SK-N-SH (cell line): ENCODE results near the gene RDX. TPM values are rescaled to one million over a fixed set of nuclear protein-coding genes. Genes with fewer than 3 reads are reported as not detected.

Experiments
- CTCF ChIA-PET: fragments of 300-600, 350-600 bp; formaldehyde crosslinking; extraction: SDS; loops from one replicate; lab custom pipeline; 2021; lab: Yijun Ruan, JAX
- POLR2A ChIA-PET: fragments of 350-600 bp; sonication (Branson Sonifier 250); formaldehyde crosslinking; extraction: SDS; loops from one replicate; lab custom pipeline; 2020; ENCODE audit warnings: antibody characterized with exemption, inconsistent platforms; lab: Yijun Ruan, JAX
- DNase-seq: peaks from one replicate; pipeline ENCODE4 v3.0.0; 2012
- H2AFZ ChIP-seq: fragments of 200-600 bp; sonication (generic); 2 replicates; pipeline ENCODE4 v1.8.1; 2016; ENCODE audit warnings: antibody characterized with exemption, mild to moderate bottlenecking, low read depth
- H3F3A ChIP-seq: fragments of 200-600 bp; sonication (generic); replicated peaks from 2 replicates; pipeline ENCODE3; 2016; ENCODE audit warnings: antibody characterized with exemption, mild to moderate bottlenecking; ENCODE audit not compliant: insufficient read depth
- H3K27ac ChIP-seq, 2 experiments: fragments of 200-500 bp in 1 of 2; fragments of 200-600 bp in 1 of 2; sonication (Bioruptor generic) in 1 of 2; sonication (generic), shearing (Covaris generic) in 1 of 2; 2 replicates each; pipeline versions ENCODE4 v1.5.1 to v1.6.1; 2014 to 2016; ENCODE audit warnings: low read depth in 2 of 2, inconsistent platforms in 1 of 2, low read length in 1 of 2, mild to moderate bottlenecking in 1 of 2, mixed read lengths in 1 of 2
- H3K27me3 ChIP-seq: fragments of 200-600 bp; sonication (generic), shearing (Covaris generic); 2 replicates; pipeline ENCODE4 v1.6.1; 2016; ENCODE audit warnings: mixed run types; ENCODE audit not compliant: insufficient read depth
- H3K36me3 ChIP-seq, 2 experiments: fragments of 200-500 bp in 1 of 2; fragments of 200-600 bp in 1 of 2; sonication (Bioruptor generic) in 1 of 2; sonication (generic) in 1 of 2; replicated peaks in 1 of 2; 2 replicates each; pipeline versions ENCODE3 to v1.5.1; 2014 to 2016; ENCODE audit warnings: low read length in 1 of 2, mild to moderate bottlenecking in 1 of 2; ENCODE audit not compliant: insufficient read depth in 2 of 2, control insufficient read depth in 1 of 2
- H3K4me1 ChIP-seq, 2 experiments: fragments of 200-500 bp in 1 of 2; fragments of 200-600 bp in 1 of 2; sonication (Bioruptor generic) in 1 of 2; sonication (generic), shearing (Covaris generic) in 1 of 2; 2 replicates each; pipeline versions ENCODE4 v1.5.1 to v1.6.1; 2014 to 2016; ENCODE audit warnings: low read depth in 1 of 2, low read length in 1 of 2, mixed run types in 1 of 2; ENCODE audit not compliant: insufficient read depth in 2 of 2, control insufficient read depth in 1 of 2
- H3K4me2 ChIP-seq: fragments of 200-600 bp; sonication (generic), shearing (Covaris generic); 2 replicates; pipeline ENCODE4 v1.6.1; 2017; ENCODE audit warnings: mixed run types
- H3K4me3 ChIP-seq, 2 experiments: fragments of 200-500 bp in 1 of 2; fragments of 200-600 bp in 1 of 2; sonication (Bioruptor generic) in 1 of 2; sonication (generic), shearing (Covaris generic) in 1 of 2; 2 replicates each; pipeline versions ENCODE4 v1.5.1 to v1.8.1; 2014 to 2016; ENCODE audit warnings: low read depth in 2 of 2, inconsistent platforms in 1 of 2, low read length in 1 of 2, mild to moderate bottlenecking in 1 of 2, mixed read lengths in 1 of 2, moderate library complexity in 1 of 2
- H3K79me2 ChIP-seq: fragments of 200-600 bp; sonication (generic); 2 replicates; pipeline ENCODE4 v1.8.1; 2017; ENCODE audit warnings: mild to moderate bottlenecking; ENCODE audit not compliant: insufficient read depth
- H3K9ac ChIP-seq: fragments of 200-600 bp; sonication (generic); 2 replicates; pipeline ENCODE4 v1.6.1; 2017; ENCODE audit warnings: mixed run types
- H3K9me2 ChIP-seq: fragments of 200-600 bp; sonication (generic); 2 replicates; pipeline ENCODE4 v1.6.1; 2017; ENCODE audit warnings: mixed run types
- H3K9me3 ChIP-seq: fragments of 200-600 bp; sonication (generic); 2 replicates; pipeline ENCODE4 v1.6.1; 2017; ENCODE audit warnings: mixed run types, mild to moderate bottlenecking, moderate library complexity
- H4K20me1 ChIP-seq: fragments of 200-600 bp; sonication (generic); 2 replicates; pipeline ENCODE4 v1.6.1; 2017; ENCODE audit warnings: mild to moderate bottlenecking, mixed run types; ENCODE audit not compliant: insufficient read depth
- CTCF ChIP-seq: fragments of 200-600 bp; sonication (generic); IDR thresholded peaks from 2 replicates; pipeline ENCODE4 v1.6.1; 2017; ENCODE audit warnings: antibody characterized with exemption, mild to moderate bottlenecking, moderate library complexity
- ELF1 ChIP-seq: IDR thresholded peaks from 2 replicates; pipeline ENCODE4 v1.4.0; 2012
- FOSL2 ChIP-seq: IDR thresholded peaks from 2 replicates; pipeline ENCODE4 v1.4.0; 2012; ENCODE audit warnings: low read depth, mild to moderate bottlenecking, moderate library complexity, borderline replicate concordance
- IRF3 ChIP-seq: fragments of 150-350 bp; IDR thresholded peaks from 2 replicates; pipeline ENCODE4 v1.6.1; 2016; ENCODE audit warnings: mild to moderate bottlenecking, low read depth, low read length
- JUND ChIP-seq: IDR thresholded peaks from 2 replicates; pipeline ENCODE4 v1.4.0; 2012
- NRF1 ChIP-seq: IDR thresholded peaks from 2 replicates; pipeline ENCODE4 v1.6.1; 2012; ENCODE audit warnings: low read depth, mild to moderate bottlenecking, low read length
- POLR2AphosphoS5 ChIP-seq: IDR thresholded peaks from 2 replicates; pipeline ENCODE4 v1.6.1; 2012; ENCODE audit warnings: low read depth, low read length
- RAD21 ChIP-seq: IDR thresholded peaks from 2 replicates; pipeline ENCODE4 v1.6.1; 2012; ENCODE audit warnings: mild to moderate bottlenecking, low read length
- RCOR1 ChIP-seq: fragments of 150-350 bp; IDR thresholded peaks from 2 replicates; pipeline ENCODE4 v1.6.1; 2017; ENCODE audit warnings: antibody characterized with exemption, low read length
- REST ChIP-seq: IDR thresholded peaks from 2 replicates; pipeline ENCODE4 v1.6.1; 2012; ENCODE audit warnings: mild to moderate bottlenecking, low read depth, low read length, moderate library complexity
- RFX5 ChIP-seq: IDR thresholded peaks from 2 replicates; pipeline ENCODE4 v1.6.1; 2012; ENCODE audit warnings: mild to moderate bottlenecking, improper control_type of control experiment, low read length
- SIN3A ChIP-seq: IDR thresholded peaks from 2 replicates; pipeline ENCODE4 v1.6.1; 2012; ENCODE audit warnings: low read depth, mild to moderate bottlenecking, low read length, moderate library complexity, borderline replicate concordance
- SMC3 ChIP-seq: IDR thresholded peaks from 2 replicates; pipeline ENCODE4 v1.6.1; 2012; ENCODE audit warnings: low read depth, low read length, improper control_type of control experiment
- TAF1 ChIP-seq: IDR thresholded peaks from 2 replicates; pipeline ENCODE4 v1.6.1; 2012; ENCODE audit warnings: low read depth, mild to moderate bottlenecking, low read length, moderate library complexity, borderline replicate concordance
- TCF12 ChIP-seq: IDR thresholded peaks from 2 replicates; pipeline ENCODE4 v1.4.0; 2012
- TEAD4 ChIP-seq: IDR thresholded peaks from 2 replicates; pipeline ENCODE4 v1.4.0; 2012; ENCODE audit warnings: mild to moderate bottlenecking, borderline replicate concordance; ENCODE audit not compliant: insufficient read depth
- USF1 ChIP-seq: IDR thresholded peaks from 2 replicates; pipeline ENCODE4 v1.4.0; 2012; ENCODE audit warnings: low read depth, borderline replicate concordance
- WGBS: methylation state at CpG from one replicate; pipeline ENCODE4 v1.1.6; 2017; ENCODE audit warnings: low lambda C conversion rate; 5-methylcytosine and 5-hydroxymethylcytosine counted together
- polyA plus RNA-seq, 3 experiments: library from polyadenylated mRNA; depleted of rRNA; stranded (reverse); fragments of >200 nt; gene quantifications; 2 replicates each; pipeline ENCODE4 v1.2.3, GENCODE V29; 2012

RDX gene
- polyA plus RNA-seq, 1 of the 3 experiments (the other 2 are of a cell fraction), result 29.4 TPM

- H2AFZ ChIP-seq, result no peak overlapping the region
- H3K36me3 ChIP-seq, result no peaks in the 10 kb centered on the region
- DNase-seq, result no peak
- ChIA-PET POLR2A (no interaction called here), CTCF (interaction anchor here (0.7 kb wide), 1 partner anchor 61 kb away, joined by 3 read pairs; no protein-coding TSS in a partner anchor)
- peaks cover 5% of the 10 kb centered on the region for H3F3A ChIP-seq
- TF ChIP-seq NRF1 (no peak), IRF3 (no peak), TCF12 (no peak), POLR2AphosphoS5 (no peak), RAD21 (no peak), ELF1 (no peak), TEAD4 (no peak), SIN3A (no peak), SMC3 (no peak), RCOR1 (no peak), USF1 (no peak), CTCF (no peak), JUND (no peak)
- no peaks in the 10 kb centered on the region for H3K27me3 ChIP-seq
- no peak overlapping the region for H3K9ac ChIP-seq
- WGBS, result 98% methylated on average over 4 of the region's 4 CpGs
- no peaks in the 10 kb centered on the region for H3K9me3 ChIP-seq
- no peak overlapping the region for H3K4me2 ChIP-seq
- no peak overlapping the region for H3K27ac ChIP-seq
- H3K4me1 ChIP-seq, result peaks cover 0 to 22% of the 10 kb centered on the region in 2 experiments; a peak in 3 of 4 replicates
- no peaks in the 10 kb centered on the region for H3K9me2 ChIP-seq
- no peak overlapping the region for H3K4me3 ChIP-seq
- no peaks in the 10 kb centered on the region for H4K20me1 ChIP-seq
- H3K79me2 ChIP-seq, result no peaks in the 10 kb centered on the region
Observed at GRCh38 chr11:110301577-110301976, 5.2 kb upstream of the RDX start.

- H3K4me2 ChIP-seq, result no peak overlapping the region
- no peaks in the 10 kb centered on the region for H3K9me3 ChIP-seq
- ChIA-PET POLR2A (no interaction called here), CTCF (no interaction called here)
- no peaks in the 10 kb centered on the region for H3K27me3 ChIP-seq
- TF ChIP-seq SMC3, result no peak
- no peak for TF ChIP-seq TAF1
- no peak for TF ChIP-seq REST
- TF ChIP-seq FOSL2, result no peak
- no peak for TF ChIP-seq RFX5
- no peak overlapping the region for H3K4me3 ChIP-seq
- no peaks in the 10 kb centered on the region for H3K36me3 ChIP-seq
- H3K9ac ChIP-seq, result no peak overlapping the region
- 98% methylated on average over 8 of the region's 27 CpGs for WGBS
- no peaks in the 10 kb centered on the region for H3K9me2 ChIP-seq
- H3K79me2 ChIP-seq, result no peaks in the 10 kb centered on the region
- peaks cover 5% of the 10 kb centered on the region for H3F3A ChIP-seq
- peaks cover 0 to 22% of the 10 kb centered on the region in 2 experiments; a peak in 3 of 4 replicates for H3K4me1 ChIP-seq
- H3K27ac ChIP-seq, result no peak overlapping the region
- no peak overlapping the region for H2AFZ ChIP-seq
- no peak for DNase-seq
- H4K20me1 ChIP-seq, result no peaks in the 10 kb centered on the region
Observed at GRCh38 chr11:110301032-110301431, 4.6 kb upstream of the RDX start.
